ENCODE results near the gene LRP8.
A peak's percentile ranks its signal among the peaks of the same experiment; 100 is the strongest.

LRP8 gene

DNA sequence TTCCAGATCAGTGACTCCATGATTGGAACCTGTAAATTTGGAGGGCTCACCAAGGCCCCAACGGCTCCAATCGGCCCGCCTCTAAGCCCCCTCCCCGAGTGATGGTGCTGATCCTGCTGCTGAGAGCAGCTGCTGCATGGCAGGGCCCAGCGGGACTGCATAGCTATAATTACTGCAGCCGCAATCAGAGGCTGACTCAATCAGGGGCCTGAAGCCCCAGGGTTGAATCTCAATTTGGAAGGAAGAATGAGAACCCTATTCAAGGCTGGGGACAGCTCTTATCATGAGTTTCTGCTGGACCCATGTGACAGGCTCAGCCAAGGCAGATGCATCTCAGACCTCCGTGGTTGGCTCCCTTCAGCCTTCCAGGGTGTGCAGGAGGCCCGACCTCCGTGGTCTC is 46.7 kb downstream of the LRP8 start:
- DNase-seq (ENCODE audit: low read depth) = no peak

DNA sequence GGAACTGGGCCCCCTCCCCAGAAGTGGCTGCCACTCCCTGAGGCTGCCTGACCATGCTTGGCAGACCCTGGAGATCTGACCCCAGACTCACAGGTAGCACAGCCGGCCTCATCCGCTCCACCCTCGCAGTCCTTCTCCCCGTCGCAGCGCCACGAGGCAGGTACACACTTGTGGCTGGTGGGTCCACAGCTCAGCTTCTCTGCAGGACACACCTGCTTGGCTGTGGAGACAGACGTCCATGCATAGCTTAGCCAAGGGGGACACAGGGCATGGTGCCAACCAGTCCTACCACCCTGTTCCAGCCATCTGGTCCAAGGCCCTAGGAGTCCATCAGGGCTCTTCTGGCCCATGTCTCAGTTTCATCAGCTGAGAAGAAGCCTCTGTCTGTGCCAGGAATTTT is 47.4 kb downstream of the LRP8 start:
- no peak for DNase-seq (ENCODE audit: low read depth)

DNA sequence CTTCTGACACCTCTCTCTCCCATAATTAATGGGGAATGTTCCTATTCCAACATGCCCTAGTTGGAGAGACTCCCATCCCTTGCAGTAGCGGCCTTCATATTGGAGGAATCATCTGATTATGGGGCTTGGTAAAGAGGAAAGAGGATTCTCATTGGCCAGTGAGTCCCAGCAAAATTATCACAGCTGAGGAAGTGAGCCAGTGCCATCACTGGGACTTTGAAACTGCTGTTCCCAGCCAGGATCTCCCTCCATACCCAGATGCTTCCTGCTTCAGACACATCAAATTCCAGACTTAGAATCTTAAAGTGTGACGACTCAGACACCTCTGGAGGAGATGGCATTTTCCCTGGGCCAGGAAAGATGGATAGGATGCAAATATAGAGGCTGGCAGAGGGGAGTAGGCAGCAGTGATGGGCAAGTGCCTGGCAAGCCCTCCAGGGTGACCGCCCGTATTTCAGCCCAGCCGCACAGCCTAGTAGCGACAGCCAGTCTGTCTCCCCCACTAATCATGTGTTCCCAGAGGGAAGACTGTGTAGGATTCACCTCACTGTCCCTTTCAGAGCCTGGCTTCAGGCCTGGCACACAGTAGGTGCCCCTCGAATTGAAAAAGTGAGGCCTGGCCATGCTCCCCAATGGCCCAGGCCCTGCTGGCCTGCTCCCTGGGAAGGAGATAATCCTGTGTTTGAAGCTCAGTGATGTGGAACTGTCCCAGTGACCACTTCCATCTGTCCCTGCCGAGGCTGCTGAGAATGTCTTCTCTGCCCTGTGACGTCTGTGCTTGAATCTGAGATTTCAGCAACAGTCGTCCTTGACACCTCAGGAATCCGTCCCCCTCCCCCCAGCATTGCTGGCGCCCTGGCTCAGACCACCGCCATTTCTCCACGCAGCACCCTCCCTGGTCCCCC is 48.3 kb downstream of the LRP8 start:
- DNase-seq (ENCODE audit: low read depth) = no peak

DNA sequence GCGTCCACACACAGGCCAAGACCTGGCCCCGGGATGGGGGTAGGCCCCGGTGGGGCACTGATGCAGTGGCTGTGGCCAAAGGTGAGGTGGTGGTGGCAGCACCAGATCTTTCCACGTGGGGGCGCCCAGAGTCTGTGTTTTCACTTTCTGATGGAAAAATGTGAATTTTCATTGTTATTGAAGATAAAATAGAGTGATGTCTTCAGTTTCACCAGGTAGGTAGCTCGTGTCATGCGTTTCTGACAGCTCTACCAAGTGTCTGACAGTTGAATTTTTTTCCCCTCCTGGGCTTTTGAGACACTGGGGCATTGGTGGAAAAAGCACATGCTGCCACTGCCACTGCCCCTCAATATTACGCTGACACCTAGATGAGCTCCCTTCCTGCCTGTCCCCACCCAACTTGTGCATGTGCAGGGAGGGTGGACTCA is 49.6 kb downstream of the LRP8 start:
- peak; percentile 56 for DNase-seq (ENCODE audit: low read depth)

DNA sequence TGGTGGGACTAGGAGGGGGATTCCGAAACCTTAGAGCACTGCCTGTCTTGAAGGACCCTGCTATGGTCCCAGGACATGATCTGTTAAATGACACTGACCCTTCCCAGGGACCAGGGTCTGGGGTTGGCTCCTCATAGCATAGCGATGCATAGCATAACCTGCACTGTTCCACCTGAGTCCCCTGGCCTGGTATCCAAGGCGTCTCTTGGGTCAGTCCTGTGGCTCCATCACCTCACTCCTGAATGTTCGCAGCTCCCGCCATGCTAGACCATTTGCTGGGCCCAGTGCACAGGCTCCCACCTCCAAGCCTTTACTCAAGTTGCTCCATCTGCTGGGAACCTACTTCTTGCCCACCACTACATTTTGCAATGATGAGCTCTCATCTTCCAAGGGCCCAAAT is 50.5 kb downstream of the LRP8 start:
- no peak for DNase-seq (ENCODE audit: low read depth)

DNA sequence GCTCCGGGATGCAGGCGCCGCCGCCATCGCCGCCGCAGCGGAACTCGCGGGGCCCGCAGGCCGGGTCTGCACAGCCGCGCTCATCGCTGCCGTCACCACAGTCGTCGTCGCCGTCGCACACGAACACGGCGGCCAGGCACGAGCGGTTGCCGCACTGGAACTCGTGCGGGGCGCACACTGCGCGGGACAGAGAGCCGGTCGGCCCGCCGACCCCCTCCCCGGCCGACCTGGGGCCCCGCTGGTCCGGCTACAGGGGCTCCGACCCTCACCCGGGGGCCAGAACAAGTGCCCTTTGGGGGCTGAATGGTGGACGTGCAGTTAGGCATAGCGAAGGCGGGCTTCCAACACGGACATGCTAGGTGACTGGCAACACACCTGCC is 51.0 kb downstream of the LRP8 start:
- no peak for DNase-seq (ENCODE audit: low read depth)

DNA sequence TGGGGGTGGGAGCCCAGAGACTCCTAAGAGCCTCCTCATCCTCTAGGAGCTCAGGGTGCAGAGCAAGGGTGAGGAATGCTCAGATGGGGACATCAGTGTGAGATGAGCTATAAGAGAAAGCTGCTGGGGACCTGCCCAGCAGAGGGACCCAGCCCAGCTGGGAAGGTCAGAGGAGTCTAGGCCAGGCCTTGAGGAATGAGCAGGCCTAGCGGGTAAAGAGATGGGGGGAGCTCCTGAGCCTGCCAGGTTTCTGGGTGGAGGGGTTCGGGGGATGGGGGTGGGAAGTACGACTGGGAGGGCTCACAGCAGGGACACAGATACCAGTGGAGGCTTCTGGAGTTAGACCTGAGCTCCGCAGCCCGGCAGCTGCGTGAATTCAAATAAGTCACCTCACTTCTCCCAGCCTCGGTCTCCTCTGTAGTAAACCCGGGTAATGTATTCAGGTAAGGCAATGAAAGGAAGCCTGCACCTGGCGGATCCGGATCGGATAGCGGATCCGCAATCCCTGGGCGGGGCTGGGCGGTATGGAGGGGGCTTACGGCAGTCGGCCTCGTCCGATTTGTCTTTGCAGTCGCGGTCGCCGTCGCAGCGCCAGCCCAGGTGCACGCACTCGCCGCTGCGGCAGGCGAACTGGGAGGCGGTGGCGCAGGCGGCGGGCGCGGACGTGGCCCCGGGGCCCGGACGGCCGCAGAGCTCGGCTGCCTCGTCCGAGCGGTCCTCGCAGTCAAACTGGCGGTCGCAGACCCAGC is 51.5 kb downstream of the LRP8 start:
- DNase-seq (ENCODE audit: low read depth) = no peak

DNA sequence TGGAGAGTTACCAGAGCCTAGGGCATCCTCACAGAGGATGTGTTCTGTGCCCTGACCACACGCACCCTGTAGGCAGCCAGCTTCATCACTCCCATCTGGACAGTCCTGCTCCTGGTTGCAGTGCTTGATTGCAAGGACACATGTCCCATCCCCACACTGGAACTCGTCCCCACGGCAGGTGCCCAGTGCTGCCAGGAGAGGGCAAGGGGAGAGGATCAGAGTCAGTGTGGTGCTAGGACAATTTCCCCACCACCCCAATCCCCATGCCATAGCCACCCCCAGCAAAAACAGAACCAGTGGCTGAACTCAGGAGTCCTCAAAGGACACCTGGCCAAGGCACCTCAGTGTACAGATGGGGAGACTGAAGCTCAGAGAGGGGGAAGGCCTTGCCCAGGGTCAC is 52.3 kb downstream of the LRP8 start:
- DNase-seq (ENCODE audit: low read depth) = no peak

DNA sequence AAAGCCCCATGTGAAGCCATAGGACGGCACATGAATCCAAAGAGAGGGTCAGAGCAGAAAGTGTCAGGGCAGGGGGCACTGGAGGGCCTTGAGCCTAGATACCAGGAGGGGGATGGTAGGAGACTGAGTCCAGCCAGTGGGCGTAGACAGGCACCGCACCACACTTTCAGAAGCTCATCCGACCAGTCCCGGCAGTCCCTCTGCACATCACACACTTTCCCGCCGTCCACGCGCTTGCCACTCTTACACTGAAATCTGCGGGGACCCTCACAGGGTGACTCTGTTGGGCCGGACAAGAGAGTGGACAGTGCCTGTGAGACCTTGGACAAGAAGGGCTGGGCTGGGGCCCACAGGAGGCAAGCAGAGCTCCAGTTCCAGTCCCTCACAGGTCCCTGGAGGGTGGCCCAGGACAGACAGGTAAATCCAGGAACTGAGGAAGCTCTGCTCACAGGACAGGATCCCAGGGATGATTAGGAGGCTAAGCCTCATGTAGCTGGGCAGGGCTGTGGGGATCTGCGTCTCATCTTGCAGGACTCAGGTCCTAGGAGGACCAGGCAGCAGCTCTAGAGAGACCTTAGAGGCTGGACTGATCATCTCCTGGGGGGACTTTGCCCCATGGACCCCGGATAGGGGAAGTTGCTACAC is 53.2 kb downstream of the LRP8 start:
- no peak for DNase-seq (ENCODE audit: low read depth)

DNA sequence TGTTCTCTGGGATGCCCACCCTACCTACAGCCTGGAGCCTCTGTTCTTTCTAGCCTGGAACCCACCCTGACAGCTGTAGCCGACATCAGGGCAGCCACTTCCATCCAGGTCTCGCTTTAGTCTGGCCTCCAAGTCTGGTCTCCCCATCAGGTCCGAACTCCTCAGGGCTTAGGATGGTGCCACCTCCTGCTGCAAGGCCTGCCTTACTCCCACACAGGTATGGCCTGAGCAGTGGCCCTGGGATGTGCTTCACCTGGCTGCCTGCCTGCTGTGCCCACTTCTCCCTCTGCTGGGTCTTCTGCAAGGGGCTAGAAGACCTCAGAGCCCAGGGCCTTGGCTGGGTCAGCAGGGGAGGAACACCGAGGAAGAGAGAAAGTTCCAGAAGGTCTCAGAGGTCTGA is 53.8 kb downstream of the LRP8 start:
- no peak for DNase-seq (ENCODE audit: low read depth)

DNA sequence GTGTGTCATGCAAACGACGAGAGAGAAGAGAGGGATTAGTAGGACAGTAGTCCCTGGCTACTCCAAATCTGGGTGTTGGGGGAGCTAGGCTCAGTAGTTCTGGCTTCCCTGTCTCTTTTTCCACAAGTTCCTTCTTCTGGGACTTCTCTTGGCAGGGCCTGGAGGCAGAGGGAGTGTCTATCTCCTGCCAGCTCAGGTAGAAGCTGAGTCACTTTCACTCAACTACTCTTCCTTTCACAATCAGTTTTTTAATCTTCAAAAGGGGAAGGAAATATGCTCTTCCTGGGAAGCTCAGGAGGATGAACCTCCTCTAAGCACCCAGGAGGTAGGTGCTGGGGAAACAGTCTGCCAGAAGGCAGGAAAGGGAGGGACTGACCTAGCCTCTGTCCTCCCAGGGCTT is 54.3 kb downstream of the LRP8 start:
- no peak for DNase-seq (ENCODE audit: low read depth)

DNA sequence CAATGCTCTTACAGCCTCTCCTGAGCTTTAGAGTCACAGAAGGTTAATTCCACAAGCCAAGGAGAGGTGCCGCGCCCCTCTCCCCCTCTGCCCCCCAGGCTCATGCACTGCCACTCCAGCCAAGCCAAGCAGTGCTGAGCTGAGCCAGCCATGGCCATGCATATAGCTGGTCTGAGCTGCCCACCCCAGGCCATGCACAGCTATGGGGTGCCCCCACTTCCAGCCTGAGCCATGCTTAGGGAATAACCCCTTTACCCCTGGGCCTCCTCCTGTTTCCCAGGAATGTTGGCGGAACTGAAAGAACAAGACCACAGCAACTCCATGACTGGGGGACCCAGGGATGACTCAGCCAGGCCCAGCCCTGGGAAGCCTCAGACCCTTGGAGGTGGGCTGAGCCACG is 55.5 kb downstream of the LRP8 start:
- no peak for DNase-seq (ENCODE audit: low read depth)

DNA sequence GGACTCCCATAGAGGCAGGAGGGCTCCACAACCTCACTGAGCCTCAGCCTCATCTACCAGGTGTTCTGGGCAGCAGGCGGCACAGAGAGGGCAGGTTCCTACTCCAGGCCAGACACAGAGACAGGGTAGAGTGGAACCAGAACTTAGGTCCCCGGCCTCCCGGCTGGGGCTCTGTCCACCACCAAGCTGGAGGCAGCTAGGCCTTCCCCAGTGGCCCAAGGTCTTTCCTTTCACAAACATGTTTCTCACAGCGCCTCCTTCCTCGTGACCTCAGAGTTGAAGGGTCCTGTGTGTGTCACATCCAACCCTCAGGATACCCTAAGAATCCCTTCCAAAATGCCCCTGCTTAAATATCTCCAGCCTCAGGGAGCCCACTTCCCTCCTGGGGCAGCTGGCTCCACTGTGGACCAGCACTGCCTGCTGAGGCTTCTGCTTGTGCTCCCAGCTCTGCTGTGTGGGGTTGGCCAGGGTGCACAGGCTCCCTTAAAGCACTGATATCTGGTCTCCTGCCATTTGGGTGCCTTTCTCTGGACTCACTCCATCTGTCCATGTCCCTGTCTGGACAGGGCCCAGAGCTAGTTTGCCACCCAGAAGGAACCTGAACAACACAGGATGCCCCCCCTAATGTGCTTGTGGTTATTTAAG is 56.3 kb downstream of the LRP8 start:
- DNase-seq (ENCODE audit: low read depth) = no peak

DNA sequence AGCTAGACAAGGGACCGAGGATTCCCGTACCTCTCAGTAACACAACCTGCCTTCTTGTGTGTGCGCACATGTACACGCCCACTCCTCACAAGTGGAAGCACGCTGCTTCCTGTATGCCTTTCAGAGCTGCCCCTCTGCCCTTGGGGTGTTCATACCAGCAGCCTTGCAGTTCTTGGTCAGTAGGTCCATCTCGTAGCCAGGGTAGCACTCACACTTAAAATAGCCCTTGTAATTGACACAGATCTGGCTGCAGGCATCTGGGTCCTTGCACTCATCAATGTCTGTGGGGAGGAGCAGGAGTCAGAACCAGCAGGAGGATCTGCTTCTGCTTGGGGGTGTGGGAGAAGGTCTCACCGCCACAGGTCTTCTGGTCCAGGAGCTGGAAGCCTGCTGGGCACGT is 57.0 kb downstream of the LRP8 start:
- no peak for DNase-seq (ENCODE audit: low read depth)

DNA sequence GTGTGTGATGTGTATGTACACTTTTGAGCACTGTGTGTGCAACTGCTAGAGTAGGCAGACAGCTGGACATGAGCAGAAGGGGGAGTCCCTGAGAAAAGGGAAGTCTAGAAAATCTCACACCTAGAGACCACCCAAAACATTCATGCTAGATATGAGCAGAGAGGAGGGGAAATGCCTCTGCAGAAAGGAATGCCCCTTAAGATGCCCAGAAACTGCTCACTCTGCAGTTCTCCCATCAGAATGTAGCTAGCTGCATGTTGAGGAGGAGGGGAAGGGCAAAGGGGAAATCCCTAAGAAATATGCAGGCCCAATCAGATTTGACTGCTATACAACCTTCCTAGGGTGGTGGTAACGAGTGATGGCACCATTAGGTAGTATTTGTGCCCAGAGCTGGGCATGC is 57.8 kb downstream of the LRP8 start:
- no peak for DNase-seq (ENCODE audit: low read depth)

DNA sequence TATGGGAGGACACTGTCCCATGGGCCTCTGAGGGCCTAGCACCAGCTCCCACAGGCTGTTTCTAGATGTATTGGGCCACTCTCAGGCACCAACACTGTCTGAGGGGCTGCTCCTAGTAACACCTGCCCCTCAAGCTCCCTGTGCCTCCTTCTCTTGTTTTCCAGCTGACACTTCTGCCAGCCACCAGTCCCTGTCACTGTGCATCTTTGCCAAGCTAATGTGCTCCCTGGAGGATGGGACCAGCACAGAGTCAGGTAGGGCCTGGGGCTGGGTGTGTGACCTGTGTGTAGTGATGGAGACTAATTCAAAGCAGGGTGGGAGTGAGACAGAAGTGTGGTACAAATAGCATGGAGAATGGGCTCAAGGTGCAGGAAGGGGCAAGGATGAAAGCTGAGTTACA is 60.1 kb downstream of the LRP8 start:
- no peak for DNase-seq (ENCODE audit: low read depth)

DNA sequence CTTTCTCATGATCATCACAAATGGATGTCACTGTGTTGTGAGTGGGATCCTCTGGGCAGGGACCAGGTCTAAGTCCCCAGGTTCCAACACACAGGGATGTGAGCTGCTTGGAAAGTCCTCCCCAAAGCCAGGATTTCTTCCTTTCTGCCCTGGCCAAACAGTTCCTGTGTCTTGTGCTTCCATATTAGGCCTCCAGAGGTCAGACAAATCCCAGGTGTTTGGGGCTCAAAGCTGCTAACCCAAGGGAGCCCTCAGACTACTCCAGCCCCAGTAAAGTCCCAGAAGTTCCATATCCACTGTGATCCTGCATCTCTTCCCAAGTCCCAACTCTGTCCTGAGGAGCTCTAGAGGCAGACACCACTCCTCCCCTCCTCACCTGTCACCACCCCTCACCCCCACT is 61.8 kb downstream of the LRP8 start:
- DNase-seq (ENCODE audit: low read depth) = no peak

DNA sequence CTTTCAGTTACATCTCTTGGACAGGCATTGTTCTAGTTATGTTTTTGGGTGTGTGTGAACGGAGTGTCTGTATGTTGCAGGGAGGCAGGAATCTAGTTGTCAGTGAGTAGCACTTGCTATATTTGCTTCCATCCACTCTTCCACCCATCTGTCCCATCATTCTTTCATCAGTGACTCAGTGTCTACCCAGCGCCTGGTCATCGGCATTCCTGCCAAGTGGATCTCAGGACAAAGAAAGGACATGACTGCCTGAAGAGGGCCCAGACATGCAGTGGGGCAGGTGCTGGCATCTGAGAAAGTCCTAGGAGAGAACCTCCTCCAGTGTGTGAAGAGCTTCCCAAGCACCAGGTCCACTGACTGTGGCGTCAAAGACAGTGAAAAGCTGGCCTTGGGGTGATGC is 62.3 kb downstream of the LRP8 start:
- no peak for DNase-seq (ENCODE audit: low read depth)

DNA sequence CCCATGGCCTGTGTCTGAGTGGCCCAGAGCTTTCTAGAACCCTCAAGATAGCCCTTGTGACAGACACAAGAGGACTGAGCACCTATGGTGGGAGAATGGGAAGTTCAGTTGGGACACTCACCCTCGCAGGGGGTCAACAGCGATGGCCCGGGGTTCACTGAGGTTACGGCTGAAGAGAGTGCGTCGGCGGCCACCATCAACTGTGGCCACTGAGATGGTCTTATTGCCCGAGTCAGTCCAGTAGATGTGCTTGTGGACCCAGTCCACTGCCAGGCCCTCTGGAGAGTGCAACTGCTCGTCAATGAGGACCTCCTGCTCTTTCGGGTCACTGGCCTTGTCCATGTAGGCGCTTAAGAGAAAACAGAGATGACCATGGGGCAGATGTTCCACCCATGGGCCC is 63.8 kb downstream of the LRP8 start:
- DNase-seq (ENCODE audit: low read depth) = no peak

DNA sequence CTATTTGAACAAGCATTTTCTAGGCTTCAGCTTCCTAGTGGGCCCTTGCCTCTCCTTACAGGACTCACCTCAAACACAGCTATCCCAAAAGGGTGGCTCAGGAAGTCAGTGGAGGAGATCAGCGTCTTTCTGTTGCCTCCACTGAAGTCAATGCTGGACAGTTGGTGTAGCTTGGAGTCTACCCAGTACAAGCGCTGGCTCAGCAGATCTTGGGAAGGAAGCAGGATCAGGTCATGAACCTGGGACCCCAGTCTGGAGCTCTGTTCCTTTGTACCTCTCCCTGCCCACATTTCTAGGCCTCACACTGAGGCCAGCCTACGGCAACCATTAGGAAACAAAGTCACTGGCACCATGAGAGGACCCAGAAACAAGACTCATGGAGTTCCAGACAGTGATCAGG is 65.9 kb downstream of the LRP8 start:
- no peak for DNase-seq (ENCODE audit: low read depth)

DNA sequence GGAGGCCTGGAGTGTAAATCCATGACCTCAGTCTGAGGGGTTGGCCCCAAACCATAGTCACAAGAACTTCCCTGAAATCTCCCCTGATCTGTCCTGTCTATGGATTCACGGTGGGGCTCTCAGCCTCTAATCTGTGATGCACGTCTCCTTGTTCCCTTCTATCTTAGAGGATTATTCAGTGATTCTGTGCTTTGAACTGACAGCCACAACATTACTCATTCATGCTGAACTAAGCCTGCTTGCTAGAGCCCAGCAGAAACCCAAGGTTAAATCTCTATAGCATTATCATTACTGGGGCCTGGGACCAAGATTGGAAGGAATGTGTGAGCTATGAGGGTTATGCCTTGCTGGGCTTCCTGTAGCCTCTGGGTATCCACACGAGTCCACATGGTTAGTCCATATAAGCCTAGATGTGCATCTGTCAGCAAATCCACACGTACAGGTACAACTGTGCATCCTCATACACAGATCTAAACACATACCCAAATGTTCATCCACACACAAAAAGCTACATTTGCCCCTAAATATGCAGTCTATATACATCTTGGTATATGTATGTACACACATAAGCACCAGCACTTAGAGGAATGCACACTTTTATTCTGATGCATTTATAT is 67.1 kb downstream of the LRP8 start:
- no peak for DNase-seq (ENCODE audit: low read depth)

DNA sequence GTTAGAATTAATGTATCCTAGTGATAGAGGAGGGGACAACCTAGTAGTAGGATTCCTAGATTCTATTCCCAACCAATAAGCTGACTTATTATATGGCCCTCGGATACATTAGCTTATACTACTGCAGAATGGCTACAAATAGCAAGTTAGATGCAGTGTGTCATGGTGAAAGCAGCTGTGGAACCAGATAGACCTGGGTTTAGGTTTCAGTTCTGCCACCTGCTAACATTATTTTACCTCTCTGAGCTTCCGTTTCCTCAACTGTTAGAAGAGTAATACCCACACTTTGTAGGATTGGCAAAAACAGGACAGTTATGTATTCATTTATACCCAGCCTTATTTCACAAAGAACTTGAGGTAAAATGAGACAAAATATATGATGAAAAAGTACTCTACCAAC is 67.9 kb downstream of the LRP8 start:
- DNase-seq (ENCODE audit: low read depth) = no peak
